ENCODE measurements around the gene GRID1.

GRID1 gene

GRCh38 chr10:86368046-86368445 lies 1.5 kb upstream of the GRID1 start:
- no peak for DNase-seq

GRCh38 chr10:86367152-86367951 lies 757 bp upstream of the GRID1 start:
- DNase-seq: no peak

- no peak for DNase-seq
These were observed 232 bp upstream of the GRID1 start for GRCh38 chr10:86366902-86367151.

GRCh38 chr10:86365346-86366032 lies 1.1 kb downstream of the GRID1 start:
- no peak for DNase-seq

- DNase-seq: no peak
These were observed 1.9 kb downstream of the GRID1 start for GRCh38 chr10:86364491-86365345.

GRCh38 chr10:86363833-86364490 lies 2.6 kb downstream of the GRID1 start:
- DNase-seq: no peak

- DNase-seq: no peak
These were observed 3.3 kb downstream of the GRID1 start for GRCh38 chr10:86363184-86363832.

GRCh38 chr10:86362586-86363183 lies 3.9 kb downstream of the GRID1 start:
- no peak for DNase-seq

- DNase-seq: no peak
These were observed 4.5 kb downstream of the GRID1 start for GRCh38 chr10:86362129-86362527.

- no peak for DNase-seq
These were observed 5.2 kb downstream of the GRID1 start for GRCh38 chr10:86361156-86362128.

GRCh38 chr10:86360657-86361056 lies 5.9 kb downstream of the GRID1 start:
- DNase-seq: no peak

GRCh38 chr10:86359954-86360353 lies 6.6 kb downstream of the GRID1 start:
- no peak for DNase-seq

- DNase-seq: no peak
These were observed 7.5 kb downstream of the GRID1 start for GRCh38 chr10:86359111-86359510.

- DNase-seq: no peak
These were observed 8.9 kb downstream of the GRID1 start for GRCh38 chr10:86357676-86358075.

GRCh38 chr10:86357041-86357440 lies 9.6 kb downstream of the GRID1 start:
- no peak for DNase-seq

GRCh38 chr10:86356296-86356695 lies 10.3 kb downstream of the GRID1 start:
- DNase-seq: no peak

- DNase-seq: no peak
These were observed 11.0 kb downstream of the GRID1 start for GRCh38 chr10:86355571-86356038.

- DNase-seq: no peak
These were observed 11.6 kb downstream of the GRID1 start for GRCh38 chr10:86354761-86355540.

GRCh38 chr10:86353506-86354485 lies 12.8 kb downstream of the GRID1 start:
- DNase-seq: no peak

All from NCI-H1048 (cell line).